Loucy (cell line): ENCODE measurements around the gene SLC50A1.

Source experiments
- H2AFZ ChIP-seq: fragments of 200-600 bp; sonication (generic); 2 replicates; pipeline ENCODE4 v1.6.0; 2016; ENCODE audit warnings: antibody characterized with exemption, mild to moderate bottlenecking, low read length, moderate library complexity
- H3F3A ChIP-seq: fragments of 200-600 bp; 2 replicates; pipeline ENCODE4 v1.6.0; 2016; ENCODE audit warnings: antibody characterized with exemption, low read depth, mild to moderate bottlenecking
- H3K27me3 ChIP-seq: fragments of 200-600 bp; sonication (generic); 2 replicates; pipeline ENCODE4 v1.6.1; 2014; ENCODE audit warnings: low read length, mild to moderate bottlenecking; ENCODE audit not compliant: insufficient read depth, poor library complexity, severe bottlenecking
- H3K36me3 ChIP-seq: fragments of 200-600 bp; sonication (generic); 2 replicates; pipeline ENCODE4 v1.6.1; 2016; ENCODE audit warnings: low read length; ENCODE audit not compliant: insufficient read depth
- H3K4me1 ChIP-seq: fragments of 200-600 bp; sonication (generic); 2 replicates; pipeline ENCODE4 v1.5.1; 2014; ENCODE audit warnings: low read length, mild to moderate bottlenecking; ENCODE audit not compliant: insufficient read depth, poor library complexity, severe bottlenecking
- H3K4me2 ChIP-seq: fragments of 200-600 bp; sonication (generic); 2 replicates; pipeline ENCODE4 v1.6.0; 2014; ENCODE audit warnings: antibody characterized with exemption, low read length, low read depth, mild to moderate bottlenecking; ENCODE audit not compliant: poor library complexity, severe bottlenecking
- H3K4me3 ChIP-seq: fragments of 200-600 bp; sonication (generic); 2 replicates; pipeline ENCODE4 v1.5.1; 2014; ENCODE audit warnings: low read length, mild to moderate bottlenecking, mixed read lengths; ENCODE audit not compliant: poor library complexity, severe bottlenecking
- H3K79me2 ChIP-seq: fragments of 200-600 bp; sonication (generic); 2 replicates; pipeline ENCODE4 v1.6.1; 2014; ENCODE audit warnings: low read length; ENCODE audit not compliant: insufficient read depth
- H3K9ac ChIP-seq: fragments of 200-600 bp; sonication (generic); 2 replicates; pipeline ENCODE4 v1.6.0; 2014; ENCODE audit warnings: mild to moderate bottlenecking, low read depth, low read length, moderate library complexity; ENCODE audit not compliant: poor library complexity, severe bottlenecking
- H3K9me2 ChIP-seq: fragments of 200-600 bp; sonication (generic); replicated peaks from 2 replicates; pipeline ENCODE4 v1.6.1; 2016; ENCODE audit warnings: low read depth, low read length, mixed read lengths
- H3K9me3 ChIP-seq: fragments of 200-600 bp; sonication (generic); 2 replicates; pipeline ENCODE4 v1.6.1; 2014; ENCODE audit warnings: mild to moderate bottlenecking, antibody characterized with exemption, low read length, low read depth; ENCODE audit not compliant: insufficient read depth
- H4K20me1 ChIP-seq: fragments of 200-600 bp; sonication (generic); 2 replicates; pipeline ENCODE4 v1.6.0; 2014; ENCODE audit warnings: antibody characterized with exemption, low read length, mild to moderate bottlenecking; ENCODE audit not compliant: insufficient read depth, poor library complexity, severe bottlenecking
- CTCF ChIP-seq: fragments of 200-600 bp; sonication (generic); conservative IDR thresholded peaks from 2 replicates; pipeline ENCODE4 v1.5.1; 2014; ENCODE audit warnings: mild to moderate bottlenecking, antibody characterized with exemption, low read length
- EZH2phosphoT487 ChIP-seq: fragments of 200-600 bp; IDR thresholded peaks from 2 replicates; pipeline ENCODE4 v1.6.1; 2018; ENCODE audit warnings: antibody characterized with exemption, mild to moderate bottlenecking, moderate library complexity, borderline replicate concordance

The SLC50A1 gene

GRCh38 chr1:155175281-155175926, 39.8 kb downstream of the SLC50A1 start:
- H3F3A ChIP-seq, result peaks cover 5% of the 10 kb centered on the region
- no peaks in the 10 kb centered on the region for H3K9me3 ChIP-seq
- no peak overlapping the region for H2AFZ ChIP-seq
- no peaks in the 10 kb centered on the region for H3K9me2 ChIP-seq
- H3K79me2 ChIP-seq, result peaks cover 19% of the 10 kb centered on the region
- no peaks in the 10 kb centered on the region for H3K27me3 ChIP-seq
- H3K4me3 ChIP-seq, result no peak overlapping the region
- H3K4me1 ChIP-seq, result peaks cover 27% of the 10 kb centered on the region
- no peaks in the 10 kb centered on the region for H3K36me3 ChIP-seq
- no peaks in the 10 kb centered on the region for H4K20me1 ChIP-seq
- no peak for TF ChIP-seq EZH2phosphoT487
- no peak for TF ChIP-seq CTCF
- peak overlapping the region; percentile 94 for H3K9ac ChIP-seq
- H3K4me2 ChIP-seq, result peak overlapping the region; percentile 92

- Histone ChIP-seq H3K79me2 (peaks cover 17% of the 10 kb centered on the region), H3K4me1 (peaks cover 27% of the 10 kb centered on the region), H3K4me2 (peak overlapping the region; percentile 92), H2AFZ (no peak overlapping the region), H3K4me3 (peak overlapping the region; percentile 8), H3K9ac (peak overlapping the region; percentile 12), H3F3A (peaks cover 5% of the 10 kb centered on the region), H3K27me3 (no peaks in the 10 kb centered on the region), H3K9me2 (no peaks in the 10 kb centered on the region), H3K9me3 (no peaks in the 10 kb centered on the region), H3K36me3 (no peaks in the 10 kb centered on the region), H4K20me1 (no peaks in the 10 kb centered on the region)
- TF ChIP-seq EZH2phosphoT487 (no peak), CTCF (peak; percentile 34)
Observed at GRCh38 chr1:155175927-155176371, 40.3 kb downstream of the SLC50A1 start.

- Histone ChIP-seq H3F3A (peaks cover 5% of the 10 kb centered on the region), H3K4me3 (peak overlapping the region; percentile 32), H3K9me3 (no peaks in the 10 kb centered on the region), H3K79me2 (peaks cover 11% of the 10 kb centered on the region), H4K20me1 (no peaks in the 10 kb centered on the region), H3K36me3 (no peaks in the 10 kb centered on the region), H3K4me2 (peak overlapping the region; percentile 92), H3K27me3 (no peaks in the 10 kb centered on the region), H3K4me1 (peaks cover 27% of the 10 kb centered on the region), H3K9me2 (no peaks in the 10 kb centered on the region), H2AFZ (peak overlapping the region; percentile 14; the same call in 1 of the 2 replicates), H3K9ac (peak overlapping the region; percentile 37)
- TF ChIP-seq CTCF, result peak; percentile 89
- TF ChIP-seq EZH2phosphoT487, result no peak
Observed at GRCh38 chr1:155176544-155177071, 41.0 kb downstream of the SLC50A1 start.
